GM19463 (cell line): ENCODE results near the gene CFAP210.

Source experiments
- ATAC-seq: cut with Tn5 transposase; IDR thresholded peaks from one replicate; pipeline ENCODE4 v1.9.1; 2021; ENCODE audit warnings: mild to moderate bottlenecking, moderate library complexity; ENCODE audit not compliant: unreplicated experiment

Gene CFAP210

GRCh38 chr2:169673921-169674320 lies 20.3 kb downstream of the CFAP210 start:
- ATAC-seq = no peak

- ATAC-seq = no peak
These were observed 21.1 kb downstream of the CFAP210 start for GRCh38 chr2:169673106-169673505.

- no peak for ATAC-seq
These were observed 21.8 kb downstream of the CFAP210 start for GRCh38 chr2:169672406-169672805.

- ATAC-seq = no peak
These were observed 23.3 kb downstream of the CFAP210 start for GRCh38 chr2:169670937-169671336.

- no peak for ATAC-seq
These were observed 24.0 kb downstream of the CFAP210 start for GRCh38 chr2:169670215-169670651.

GRCh38 chr2:169667583-169667982 lies 26.6 kb downstream of the CFAP210 start:
- no peak for ATAC-seq

- ATAC-seq = no peak
These were observed 29.0 kb downstream of the CFAP210 start for GRCh38 chr2:169664978-169665930.

GRCh38 chr2:169664600-169664977 lies 29.6 kb downstream of the CFAP210 start:
- no peak for ATAC-seq

GRCh38 chr2:169663247-169663646 lies 31.0 kb downstream of the CFAP210 start:
- no peak for ATAC-seq

GRCh38 chr2:169662744-169663143 lies 31.5 kb downstream of the CFAP210 start:
- ATAC-seq = no peak

- no peak for ATAC-seq
These were observed 32.9 kb downstream of the CFAP210 start for GRCh38 chr2:169661265-169661664.

GRCh38 chr2:169659320-169659719 lies 34.9 kb downstream of the CFAP210 start:
- ATAC-seq = no peak

GRCh38 chr2:169658877-169659276 lies 35.3 kb downstream of the CFAP210 start:
- ATAC-seq = no peak

GRCh38 chr2:169656164-169656563 lies 38.0 kb downstream of the CFAP210 start:
- no peak for ATAC-seq

GRCh38 chr2:169653636-169654035 lies 40.6 kb downstream of the CFAP210 start:
- ATAC-seq = no peak

- no peak for ATAC-seq
These were observed 44.9 kb downstream of the CFAP210 start for GRCh38 chr2:169649278-169649677.

GRCh38 chr2:169647496-169647895 lies 46.7 kb downstream of the CFAP210 start:
- no peak for ATAC-seq

- no peak for ATAC-seq
These were observed 50.0 kb downstream of the CFAP210 start for GRCh38 chr2:169644173-169644572.

- ATAC-seq = no peak
These were observed 52.7 kb downstream of the CFAP210 start for GRCh38 chr2:169641464-169641863.

GRCh38 chr2:169640104-169640503 lies 54.1 kb downstream of the CFAP210 start:
- ATAC-seq = no peak

GRCh38 chr2:169637620-169638019 lies 56.6 kb downstream of the CFAP210 start:
- ATAC-seq = no peak

- ATAC-seq = no peak
These were observed 57.6 kb downstream of the CFAP210 start for GRCh38 chr2:169636440-169637097.
